ENCODE data around the gene GPX8. TPM values are rescaled to one million over a fixed set of nuclear protein-coding genes. Genes with fewer than 3 reads are reported as not detected.

Gene GPX8, protein sequence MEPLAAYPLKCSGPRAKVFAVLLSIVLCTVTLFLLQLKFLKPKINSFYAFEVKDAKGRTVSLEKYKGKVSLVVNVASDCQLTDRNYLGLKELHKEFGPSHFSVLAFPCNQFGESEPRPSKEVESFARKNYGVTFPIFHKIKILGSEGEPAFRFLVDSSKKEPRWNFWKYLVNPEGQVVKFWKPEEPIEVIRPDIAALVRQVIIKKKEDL
- 21.9 and 35.9 TPM in 2 replicates for total RNA-seq

DNA sequence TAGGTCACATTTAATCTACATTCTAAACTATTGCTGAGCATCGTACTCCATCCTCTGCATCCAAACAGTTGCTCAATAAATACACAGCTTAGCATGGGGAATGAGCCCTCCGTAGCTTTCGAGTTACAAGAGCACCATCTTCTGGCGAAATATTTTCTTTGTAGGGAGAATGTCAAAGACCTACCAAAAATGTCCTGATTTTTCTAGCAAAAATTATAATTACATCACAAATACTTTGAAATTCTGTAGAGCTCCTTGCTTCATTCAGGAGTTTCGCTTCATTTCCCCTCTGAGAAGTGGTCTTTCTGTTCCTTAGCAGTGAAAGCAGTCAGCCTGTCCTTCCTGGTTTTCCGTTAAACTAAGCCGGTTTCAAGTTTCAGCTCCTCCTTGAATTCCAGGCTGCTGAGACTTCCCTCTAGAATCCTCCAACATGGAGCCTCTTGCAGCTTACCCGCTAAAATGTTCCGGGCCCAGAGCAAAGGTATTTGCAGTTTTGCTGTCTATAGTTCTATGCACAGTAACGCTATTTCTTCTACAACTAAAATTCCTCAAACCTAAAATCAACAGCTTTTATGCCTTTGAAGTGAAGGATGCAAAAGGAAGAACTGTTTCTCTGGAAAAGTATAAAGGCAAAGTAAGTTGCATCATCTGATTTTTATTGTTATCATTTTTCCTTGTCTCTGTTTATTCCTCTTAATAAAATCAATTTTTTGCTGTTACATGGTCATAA lies at the start of gene GPX8:
Gene GPX8, plus strand, starts transcription at position 409 of the 730 bp plus-strand sequence. Its CDS starts 22 bp downstream, at position 431.

DNA sequence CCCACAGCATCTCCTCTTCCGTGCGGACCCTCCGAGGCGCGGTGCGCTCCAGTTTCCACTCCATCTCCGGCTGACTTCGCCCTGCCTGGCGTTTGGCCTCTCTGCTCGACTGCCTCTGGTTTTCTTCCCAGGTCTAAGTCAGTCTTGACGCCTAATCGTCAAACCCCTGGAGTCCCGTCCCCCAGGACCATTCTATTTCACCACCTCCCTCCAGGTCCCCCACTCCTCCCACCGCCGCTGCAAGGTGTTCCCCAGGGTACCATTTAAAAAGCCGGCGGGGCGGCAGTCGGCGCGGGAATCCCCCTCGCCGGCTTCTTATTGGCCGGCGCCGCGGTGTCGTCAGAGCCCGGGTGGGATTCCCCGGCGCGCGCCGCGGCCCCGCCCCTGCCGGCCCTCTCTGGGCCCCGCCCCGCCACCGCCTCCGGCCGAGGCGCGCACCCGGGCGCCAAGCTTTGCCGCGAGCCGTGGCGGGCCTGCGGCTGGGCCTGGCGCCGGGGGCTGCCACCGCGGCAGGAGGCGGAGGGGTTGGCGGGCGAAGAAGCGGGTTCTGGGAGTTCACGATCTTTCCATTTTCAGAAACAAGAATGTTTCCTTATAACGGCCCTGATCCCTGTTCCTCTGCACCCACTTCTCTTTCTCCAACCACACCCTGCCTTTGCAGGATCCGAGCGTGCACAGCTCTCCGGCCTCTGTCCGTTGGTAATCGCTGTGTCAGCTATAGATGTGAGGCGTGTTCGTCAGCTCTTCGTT lies 13.1 kb downstream of the GPX8 start, which contains the start of gene CDC20B:
Gene CDC20B, minus strand, starts transcription at position 241 of the 750 bp plus-strand sequence. Its CDS starts 177 bp downstream, at position 64.

Other genes starting within 250 kb of the GPX8 start
- gene ESM1, start 174.6 kb upstream of the GPX8 start, total RNA-seq: 286 and 379 TPM in 2 replicates
- not detected in 2 replicates for gene GZMK, start 135.9 kb upstream of the GPX8 start, total RNA-seq
- 0.13 TPM in 1 of 2 replicates, not detected in the other for gene GZMA, start 57.5 kb upstream of the GPX8 start, total RNA-seq
- 0.06 TPM in 1 of 2 replicates, not detected in the other for gene CDC20B, start 13.0 kb downstream of the GPX8 start, total RNA-seq
- gene MCIDAS, start 67.1 kb downstream of the GPX8 start, total RNA-seq: not detected in 2 replicates
- 0.06 and 0.16 TPM in 2 replicates for gene CCNO, start 73.4 kb downstream of the GPX8 start, total RNA-seq
- gene DHX29, start 147.5 kb downstream of the GPX8 start, total RNA-seq: 16.0 and 24.7 TPM in 2 replicates
- 70.3 and 126 TPM in 2 replicates for gene MTREX, start 147.8 kb downstream of the GPX8 start, total RNA-seq